GM21381 (cell line): Measurements from ENCODE around the gene SNTG2.
"Not testable (repeated sequence)": the region's sequence is repeated elsewhere in the genome, so short reads cannot be mapped to it uniquely, and the experiment has no call there.

Source experiments
- ATAC-seq: cut with Tn5 transposase; IDR thresholded peaks from one replicate; pipeline ENCODE4 v1.9.1; 2021; ENCODE audit warnings: mild to moderate bottlenecking, moderate library complexity; ENCODE audit not compliant: unreplicated experiment

The SNTG2 gene

GRCh38 chr2:1088192-1088860 lies 137.7 kb downstream of the SNTG2 start:
- ATAC-seq: no peak

- no peak for ATAC-seq
Measured at GRCh38 chr2:1088940-1089339, 138.3 kb downstream of the SNTG2 start.

- ATAC-seq: no peak
Measured at GRCh38 chr2:1091895-1092585, 141.4 kb downstream of the SNTG2 start.

GRCh38 chr2:1093668-1094067 lies 143.0 kb downstream of the SNTG2 start:
- ATAC-seq: not testable (repeated sequence)

- no peak for ATAC-seq
Measured at GRCh38 chr2:1097101-1097500, 146.5 kb downstream of the SNTG2 start.

- no peak for ATAC-seq
Measured at GRCh38 chr2:1099418-1099817, 148.8 kb downstream of the SNTG2 start.

GRCh38 chr2:1101011-1101782 lies 150.5 kb downstream of the SNTG2 start:
- no peak for ATAC-seq

GRCh38 chr2:1101982-1102590 lies 151.4 kb downstream of the SNTG2 start:
- ATAC-seq: no peak

- ATAC-seq: no peak
Measured at GRCh38 chr2:1104364-1104763, 153.7 kb downstream of the SNTG2 start.

- ATAC-seq: not testable (repeated sequence)
Measured at GRCh38 chr2:1106344-1106743, 155.7 kb downstream of the SNTG2 start.

GRCh38 chr2:1115843-1116539 lies 165.3 kb downstream of the SNTG2 start:
- ATAC-seq: no peak

- ATAC-seq: no peak
Measured at GRCh38 chr2:1117569-1117968, 166.9 kb downstream of the SNTG2 start.

GRCh38 chr2:1125217-1125616 lies 174.6 kb downstream of the SNTG2 start:
- ATAC-seq: no peak

GRCh38 chr2:1125633-1126370 lies 175.2 kb downstream of the SNTG2 start:
- no peak for ATAC-seq

- ATAC-seq: no peak
Measured at GRCh38 chr2:1129982-1130381, 179.3 kb downstream of the SNTG2 start.

- no peak for ATAC-seq
Measured at GRCh38 chr2:1130922-1131321, 180.3 kb downstream of the SNTG2 start.

- ATAC-seq: no peak
Measured at GRCh38 chr2:1132328-1132969, 181.8 kb downstream of the SNTG2 start.

- ATAC-seq: not testable (repeated sequence)
Measured at GRCh38 chr2:1133896-1134295, 183.2 kb downstream of the SNTG2 start.

GRCh38 chr2:1134629-1135028 lies 184.0 kb downstream of the SNTG2 start:
- ATAC-seq: no peak

- ATAC-seq: no peak
Measured at GRCh38 chr2:1136067-1136466, 185.4 kb downstream of the SNTG2 start.
